Stimulated activated CD4-positive, alpha-beta T cell treated with anti-CD3 and anti-CD28 coated beads, Interleukin-15, amount 100 ng/mL, for 24 hours (primary cell): ENCODE measurements around the gene GPR143.
A peak's percentile ranks its signal among the peaks of the same experiment; 100 is the strongest.

ENCODE experiments used
- DNase-seq: peaks from one replicate; pipeline ENCODE4 v3.0.0-alpha.2; 2020

GPR143 gene

GRCh38 chrX:9767375-9767774, 1.7 kb upstream of the GPR143 start:
- DNase-seq, result no peak

GRCh38 chrX:9765072-9765736, 443 bp downstream of the GPR143 start:
- no peak for DNase-seq

- DNase-seq, result no peak
Measured at GRCh38 chrX:9759337-9759736, 6.3 kb downstream of the GPR143 start.

GRCh38 chrX:9758021-9758638, 7.5 kb downstream of the GPR143 start:
- DNase-seq, result no peak

- no peak for DNase-seq
Measured at GRCh38 chrX:9757366-9757765, 8.3 kb downstream of the GPR143 start.

- no peak for DNase-seq
Measured at GRCh38 chrX:9749146-9749692, 16.4 kb downstream of the GPR143 start.

GRCh38 chrX:9747644-9748043, 18.0 kb downstream of the GPR143 start:
- DNase-seq, result no peak

- DNase-seq, result no peak
Measured at GRCh38 chrX:9746148-9746888, 19.3 kb downstream of the GPR143 start.

GRCh38 chrX:9745417-9746115, 20.1 kb downstream of the GPR143 start:
- no peak for DNase-seq

GRCh38 chrX:9739130-9739529, 26.5 kb downstream of the GPR143 start:
- DNase-seq, result no peak

GRCh38 chrX:9738151-9738550, 27.5 kb downstream of the GPR143 start:
- no peak for DNase-seq

GRCh38 chrX:9737363-9737762, 28.3 kb downstream of the GPR143 start:
- DNase-seq, result no peak

GRCh38 chrX:9730752-9731151, 34.9 kb downstream of the GPR143 start:
- peak; percentile 12 for DNase-seq

- DNase-seq, result no peak
Measured at GRCh38 chrX:9730078-9730477, 35.6 kb downstream of the GPR143 start.

GRCh38 chrX:9729171-9729885, 36.3 kb downstream of the GPR143 start:
- DNase-seq, result no peak

GRCh38 chrX:9728261-9728660, 37.4 kb downstream of the GPR143 start:
- no peak for DNase-seq

- no peak for DNase-seq
Measured at GRCh38 chrX:9724711-9725110, 40.9 kb downstream of the GPR143 start.

GRCh38 chrX:9717376-9717775, 48.3 kb downstream of the GPR143 start:
- DNase-seq, result no peak

- no peak for DNase-seq
Measured at GRCh38 chrX:9710332-9710731, 55.3 kb downstream of the GPR143 start.

GRCh38 chrX:9708923-9709553, 56.6 kb downstream of the GPR143 start:
- peak; percentile 76 for DNase-seq

GRCh38 chrX:9708086-9708485, 57.6 kb downstream of the GPR143 start:
- DNase-seq, result no peak
